22Rv1 (cell line): ENCODE measurements around the gene MTHFD1.

Source experiments
- CTCF ChIP-seq: fragments of 450-650 bp; IDR thresholded peaks from 2 replicates; pipeline ENCODE4 v1.5.1; 2017; ENCODE audit warnings: mild to moderate bottlenecking
- ZFX ChIP-seq: fragments of 450-650 bp; IDR thresholded peaks from 2 replicates; pipeline ENCODE4 v1.6.1; 2017; ENCODE audit warnings: antibody characterized with exemption, borderline replicate concordance

GRCh38 chr14:64504897-64505794, 117.0 kb downstream of the MTHFD1 start:
- TF ChIP-seq CTCF (no peak), ZFX (no peak)
